ENCODE results near the gene NPLOC4. TPM values are rescaled to one million over a fixed set of nuclear protein-coding genes. Genes with fewer than 3 reads are reported as not detected.

Gene NPLOC4
- total and polyA plus RNA-seq, 9 of the 15 experiments (the other 6 are each of a cell fraction or from before 2014, with no cell fraction given): 1.5 to 116 (median 64.5) TPM

DNA sequence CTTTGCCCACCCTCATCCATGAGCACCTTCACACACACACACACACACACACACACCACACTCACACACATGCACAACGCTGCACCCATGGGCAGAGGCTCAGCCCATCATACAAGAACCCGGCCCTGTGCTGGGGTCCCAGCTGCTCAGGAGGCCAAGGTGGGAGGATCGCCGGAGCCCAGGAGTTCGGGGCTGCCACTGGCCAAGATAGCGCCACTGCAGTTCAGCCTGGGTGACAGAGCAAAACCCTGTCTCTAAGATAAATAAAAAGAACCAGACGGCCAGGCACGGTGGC lies 112.1 kb downstream of the NPLOC4 start:
- H3K27me3 ChIP-seq (ENCODE audit: control insufficient read depth in 2 of 2, insufficient read depth in 2 of 2, low read length in 2 of 2): peaks cover 0 to 38% of the 10 kb centered on the region in 2 experiments; a peak in 3 of 5 replicates
- DNase-seq (ENCODE audit: extremely low read depth in 1 of 4, low spot score in 3 of 4): no peak

More for the DNA sequence above, 112.1 kb downstream of the NPLOC4 start:
- Histone ChIP-seq H3K27ac (ENCODE audit: extremely low read depth, low read depth, low read length) (no peak overlapping the region), H3K79me2 (ENCODE audit: control insufficient read depth, insufficient read depth, low read length) (no peaks in the 10 kb centered on the region), H3K36me3 (ENCODE audit: control insufficient read depth, insufficient read depth, low read length) (no peaks in the 10 kb centered on the region), H3K4me1 (replicated peaks in 1 of 2; ENCODE audit: control insufficient read depth in 2 of 2, insufficient read depth in 2 of 2, low read length in 2 of 2) (peaks cover 2 to 66% of the 10 kb centered on the region in 2 experiments; a peak in 3 of 5 replicates), H3K9me1 (ENCODE audit: control insufficient read depth, insufficient read depth, low read length) (no peaks in the 10 kb centered on the region), H3K4me2 (ENCODE audit: insufficient read depth, low read length) (no peak overlapping the region), H2AFZ (ENCODE audit: low read depth, low read length) (no peak overlapping the region), H3K9me3 (replicated peaks; ENCODE audit: control insufficient read depth, insufficient read depth, low read depth, low read length) (no peaks in the 10 kb centered on the region), H3K4me3 (no peak overlapping the region), H3K9ac (ENCODE audit: insufficient read depth in 1 of 2, low read depth in 2 of 2, low read length in 2 of 2) (peak overlapping the region in 1 of 2 experiments; percentile 41; a peak in 2 of 4 replicates), H4K20me1 (replicated peaks; ENCODE audit: control insufficient read depth, insufficient read depth, low read length) (no peaks in the 10 kb centered on the region)
- POLR2A ChIA-PET: no interaction called here
- FAIRE-seq (no peak), ATAC-seq (no peak)
- in situ Hi-C loops (cut with MboI) (no loop called here), intact Hi-C loops (cut with micrococcal nuclease) (loop anchor here (5.0 kb wide), 1 partner anchor 43 kb away; no protein-coding TSS in a partner anchor)
- no TSS peak for BruUV-seq (replicated peaks)
- 7% methylated on average over 8 of the region's 8 CpGs for WGBS (ENCODE audit: insufficient coverage, low coverage, missing lambda C conversion rate)
- TF ChIP-seq, protein P1, sequence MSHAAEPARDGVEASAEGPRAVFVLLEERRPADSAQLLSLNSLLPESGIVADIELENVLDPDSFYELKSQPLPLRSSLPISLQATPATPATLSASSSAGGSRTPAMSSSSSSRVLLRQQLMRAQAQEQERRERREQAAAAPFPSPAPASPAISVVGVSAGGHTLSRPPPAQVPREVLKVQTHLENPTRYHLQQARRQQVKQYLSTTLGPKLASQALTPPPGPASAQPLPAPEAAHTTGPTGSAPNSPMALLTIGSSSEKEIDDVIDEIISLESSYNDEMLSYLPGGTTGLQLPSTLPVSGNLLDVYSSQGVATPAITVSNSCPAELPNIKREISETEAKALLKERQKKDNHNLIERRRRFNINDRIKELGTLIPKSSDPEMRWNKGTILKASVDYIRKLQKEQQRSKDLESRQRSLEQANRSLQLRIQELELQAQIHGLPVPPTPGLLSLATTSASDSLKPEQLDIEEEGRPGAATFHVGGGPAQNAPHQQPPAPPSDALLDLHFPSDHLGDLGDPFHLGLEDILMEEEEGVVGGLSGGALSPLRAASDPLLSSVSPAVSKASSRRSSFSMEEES (CRISPR knock-in tag; IDR thresholded peaks at IDR 0.05): no peak
- TF ChIP-seq ZNF695 (CRISPR knock-in tag; IDR thresholded peaks at IDR 0.05): no peak
- no peak for TF ChIP-seq AFF4 (CRISPR knock-in tag; IDR thresholded peaks at IDR 0.05)
- no peak for TF ChIP-seq YY1 (IDR thresholded peaks at IDR 0.05; ENCODE audit: borderline replicate concordance in 1 of 3, control insufficient read depth in 1 of 3, extremely low read depth in 1 of 3, insufficient read depth in 3 of 3, insufficient read length in 1 of 3, insufficient replicate concordance in 2 of 3, low read depth in 1 of 3, low read length in 2 of 3)
- no peak for TF ChIP-seq TAF9B (IDR thresholded peaks at IDR 0.05; ENCODE audit: partially characterized antibody)
- TF ChIP-seq, protein P2, sequence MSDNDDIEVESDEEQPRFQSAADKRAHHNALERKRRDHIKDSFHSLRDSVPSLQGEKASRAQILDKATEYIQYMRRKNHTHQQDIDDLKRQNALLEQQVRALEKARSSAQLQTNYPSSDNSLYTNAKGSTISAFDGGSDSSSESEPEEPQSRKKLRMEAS (CRISPR knock-in tag; IDR thresholded peaks at IDR 0.05): no peak
- TF ChIP-seq MTA3 (IDR thresholded peaks at IDR 0.05; ENCODE audit: borderline replicate concordance): no peak
- no peak for TF ChIP-seq ZNF253 (CRISPR knock-in tag; conservative IDR thresholded peaks at IDR 0.05)
- no peak for TF ChIP-seq MED1 (CRISPR knock-in tag; IDR thresholded peaks at IDR 0.05; ENCODE audit: borderline replicate concordance)
- no peak for TF ChIP-seq ATF2 (CRISPR knock-in tag; IDR thresholded peaks at IDR 0.05)
- CTCF ChIA-PET (ENCODE audit: low intra/inter-chr PET ratio): interaction anchor here (2.3 kb wide), 1 partner anchor 272 kb away, joined by 9 read pairs; no protein-coding TSS in a partner anchor

Measured in K562 (cell line).